SK-N-SH treated with all-trans-retinoic acid at 6 μM for 48 hours (cell line): ENCODE results near the gene GID8.

Experiments
- ATAC-seq: fragments of 200-7000 bp; cut with Tn5 transposase; 3 replicates; pipeline ENCODE4 v1.9.1; 2020; ENCODE audit warnings: mild to moderate bottlenecking, moderate library complexity
- BACH2 ChIP-seq: fragments of 250-450 bp; sonication (Bioruptor Pico); IDR thresholded peaks from 2 replicates; pipeline ENCODE4 v1.9.0; 2021; ENCODE audit warnings: mild to moderate bottlenecking, borderline replicate concordance
- CREB5 ChIP-seq: fragments of 250-450 bp; sonication (Bioruptor Pico); IDR thresholded peaks from 2 replicates; pipeline ENCODE4 v1.5.1; 2020; ENCODE audit warnings: low read depth, mild to moderate bottlenecking, moderate library complexity
- CSDC2 ChIP-seq: fragments of 250-450 bp; sonication (Bioruptor Pico); IDR thresholded peaks from 2 replicates; pipeline ENCODE4 v1.5.0; 2020; ENCODE audit warnings: mild to moderate bottlenecking, moderate library complexity
- ESRRG ChIP-seq: fragments of 250-450 bp; sonication (Bioruptor Pico); IDR thresholded peaks from 2 replicates; pipeline ENCODE4 v1.6.1; 2021; ENCODE audit warnings: mild to moderate bottlenecking
- GLIS3 ChIP-seq: fragments of 250-450 bp; sonication (Bioruptor Pico); IDR thresholded peaks from 2 replicates; pipeline ENCODE4 v1.5.0; 2020; ENCODE audit warnings: mild to moderate bottlenecking, moderate library complexity
- ISL1 ChIP-seq: fragments of 250-450 bp; sonication (Bioruptor Pico); IDR thresholded peaks from 2 replicates; pipeline ENCODE4 v2.1.2; 2022; ENCODE audit warnings: mild to moderate bottlenecking, moderate library complexity
- OSR1 ChIP-seq: fragments of 250-450 bp; sonication (Bioruptor Pico); IDR thresholded peaks from 2 replicates; pipeline ENCODE4 v1.8.0; 2022; ENCODE audit warnings: moderate library complexity, mild to moderate bottlenecking, inconsistent platforms
- PATZ1 ChIP-seq: fragments of 250-450 bp; sonication (Bioruptor Pico); IDR thresholded peaks from 2 replicates; pipeline ENCODE4 v1.8.0; 2020; ENCODE audit warnings: mild to moderate bottlenecking, moderate library complexity, borderline replicate concordance
- TCF4 ChIP-seq: fragments of 250-450 bp; sonication (Bioruptor Pico); IDR thresholded peaks from 2 replicates; pipeline ENCODE4 v1.8.0; 2021; ENCODE audit warnings: mild to moderate bottlenecking, moderate library complexity, borderline replicate concordance
- TOX ChIP-seq: fragments of 250-450 bp; sonication (Bioruptor Pico); IDR thresholded peaks from 2 replicates; pipeline ENCODE4 v1.8.0; 2021; ENCODE audit warnings: mild to moderate bottlenecking, moderate library complexity, borderline replicate concordance
- TSHZ2 ChIP-seq: fragments of 250-450 bp; sonication (Bioruptor Pico); IDR thresholded peaks from 2 replicates; pipeline ENCODE4 v1.5.0; 2020; ENCODE audit warnings: mild to moderate bottlenecking, moderate library complexity
- ZC3H10 ChIP-seq: fragments of 250-450 bp; sonication (Bioruptor Pico); IDR thresholded peaks from 2 replicates; pipeline ENCODE4 v1.5.1; 2021; ENCODE audit warnings: mild to moderate bottlenecking, moderate library complexity
- ZFP3 ChIP-seq: fragments of 250-450 bp; sonication (Bioruptor Pico); IDR thresholded peaks from 2 replicates; pipeline ENCODE4 v1.5.0; 2020; ENCODE audit warnings: mild to moderate bottlenecking, moderate library complexity
- ZFP30 ChIP-seq: fragments of 450-650 bp; formaldehyde crosslinking; IDR thresholded peaks from 2 replicates; pipeline ENCODE4 v1.5.0; 2022; ENCODE audit warnings: mild to moderate bottlenecking, moderate library complexity
- ZNF565 ChIP-seq: fragments of 450-650 bp; formaldehyde crosslinking; conservative IDR thresholded peaks from 2 replicates; pipeline ENCODE4 v1.5.0; 2020; ENCODE audit warnings: low read depth, mild to moderate bottlenecking, moderate library complexity
- ZNF70 ChIP-seq: fragments of 450-650 bp; formaldehyde crosslinking; IDR thresholded peaks from 2 replicates; pipeline ENCODE4 v1.5.0; 2020; ENCODE audit warnings: mild to moderate bottlenecking, moderate library complexity
- TF ChIP-seq, protein P1 (sequence below): fragments of 250-450 bp; sonication (Bioruptor Pico); IDR thresholded peaks from 2 replicates; pipeline ENCODE4 v1.5.1; 2021; ENCODE audit warnings: mild to moderate bottlenecking, moderate library complexity
- TF ChIP-seq, protein P2 (sequence below): fragments of 250-450 bp; sonication (Bioruptor Pico); IDR thresholded peaks from 2 replicates; pipeline ENCODE4 v1.8.0; 2021; ENCODE audit warnings: low read depth, mild to moderate bottlenecking, moderate library complexity, borderline replicate concordance

The GID8 gene

GRCh38 chr20:62962891-62963613, 25.1 kb downstream of the GID8 start (continued):
- TF ChIP-seq ISL1 (CRISPR knock-in tag) = no peak
- TF ChIP-seq OSR1 (CRISPR knock-in tag) = no peak
- TF ChIP-seq PATZ1 (CRISPR knock-in tag) = no peak
- TF ChIP-seq BACH2 = no peak
- TF ChIP-seq ZFP3 (CRISPR knock-in tag) = no peak
- no peak for TF ChIP-seq GLIS3
- TF ChIP-seq, all 23 proteins: peak for 0

DNA sequence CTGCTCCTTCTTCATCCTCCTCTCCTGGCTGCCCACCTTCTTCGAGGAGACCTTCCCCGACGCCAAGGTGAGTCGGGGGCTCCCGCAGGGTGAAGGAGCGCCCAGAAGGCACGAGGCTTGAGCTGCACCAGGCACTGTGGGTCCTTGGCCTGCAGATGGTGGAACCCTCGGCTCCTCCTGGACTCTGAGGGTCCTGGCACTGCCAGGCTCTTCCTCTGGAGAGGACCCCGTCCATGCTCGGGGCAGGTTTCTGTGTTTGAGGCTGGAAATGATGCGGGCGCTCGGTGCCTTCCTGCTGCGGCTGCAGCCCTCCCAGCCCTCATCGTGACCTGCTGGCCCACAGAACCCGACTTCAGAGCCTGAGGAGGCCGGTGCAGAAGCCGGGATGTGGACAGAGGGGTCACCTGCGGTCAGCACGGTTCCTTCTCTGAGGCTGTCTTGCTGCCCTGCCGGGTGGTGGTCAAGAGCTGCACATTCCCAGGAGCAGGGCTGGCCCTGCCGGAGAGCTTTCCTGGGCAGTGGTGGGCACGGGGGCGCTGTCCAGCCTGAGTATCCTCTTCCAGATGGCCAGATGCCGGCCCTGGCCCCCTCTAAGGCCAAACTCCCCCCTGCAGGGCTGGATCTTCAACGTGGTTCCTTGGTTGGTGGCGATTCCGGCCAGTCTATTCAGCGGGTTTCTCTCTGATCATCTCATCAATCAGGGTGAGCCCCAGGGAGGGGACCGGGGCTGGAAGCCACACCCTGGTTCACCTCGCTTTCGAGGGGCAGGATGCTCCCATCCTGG, 25.9 kb downstream of the GID8 start:
- no peak for ATAC-seq

More for the DNA sequence above, 25.9 kb downstream of the GID8 start:
- TF ChIP-seq CSDC2 (CRISPR knock-in tag) = no peak
- no peak for TF ChIP-seq ZNF565 (CRISPR knock-in tag)
- TF ChIP-seq ZNF70 = no peak
- TF ChIP-seq TOX = no peak
- no peak for TF ChIP-seq ZFP3 (CRISPR knock-in tag)
- TF ChIP-seq, protein P1, sequence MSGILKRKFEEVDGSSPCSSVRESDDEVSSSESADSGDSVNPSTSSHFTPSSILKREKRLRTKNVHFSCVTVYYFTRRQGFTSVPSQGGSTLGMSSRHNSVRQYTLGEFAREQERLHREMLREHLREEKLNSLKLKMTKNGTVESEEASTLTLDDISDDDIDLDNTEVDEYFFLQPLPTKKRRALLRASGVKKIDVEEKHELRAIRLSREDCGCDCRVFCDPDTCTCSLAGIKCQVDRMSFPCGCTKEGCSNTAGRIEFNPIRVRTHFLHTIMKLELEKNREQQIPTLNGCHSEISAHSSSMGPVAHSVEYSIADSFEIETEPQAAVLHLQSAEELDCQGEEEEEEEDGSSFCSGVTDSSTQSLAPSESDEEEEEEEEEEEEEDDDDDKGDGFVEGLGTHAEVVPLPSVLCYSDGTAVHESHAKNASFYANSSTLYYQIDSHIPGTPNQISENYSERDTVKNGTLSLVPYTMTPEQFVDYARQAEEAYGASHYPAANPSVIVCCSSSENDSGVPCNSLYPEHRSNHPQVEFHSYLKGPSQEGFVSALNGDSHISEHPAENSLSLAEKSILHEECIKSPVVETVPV (CRISPR knock-in tag) = no peak
- no peak for TF ChIP-seq ISL1 (CRISPR knock-in tag)
- no peak for TF ChIP-seq TSHZ2 (CRISPR knock-in tag)
- TF ChIP-seq PATZ1 (CRISPR knock-in tag) = no peak
- TF ChIP-seq TCF4 = no peak
- no peak for TF ChIP-seq ZC3H10 (CRISPR knock-in tag)
- no peak for TF ChIP-seq BACH2
- TF ChIP-seq ESRRG (CRISPR knock-in tag) = no peak
- TF ChIP-seq ZFP30 (CRISPR knock-in tag) = no peak
- TF ChIP-seq, protein P2, sequence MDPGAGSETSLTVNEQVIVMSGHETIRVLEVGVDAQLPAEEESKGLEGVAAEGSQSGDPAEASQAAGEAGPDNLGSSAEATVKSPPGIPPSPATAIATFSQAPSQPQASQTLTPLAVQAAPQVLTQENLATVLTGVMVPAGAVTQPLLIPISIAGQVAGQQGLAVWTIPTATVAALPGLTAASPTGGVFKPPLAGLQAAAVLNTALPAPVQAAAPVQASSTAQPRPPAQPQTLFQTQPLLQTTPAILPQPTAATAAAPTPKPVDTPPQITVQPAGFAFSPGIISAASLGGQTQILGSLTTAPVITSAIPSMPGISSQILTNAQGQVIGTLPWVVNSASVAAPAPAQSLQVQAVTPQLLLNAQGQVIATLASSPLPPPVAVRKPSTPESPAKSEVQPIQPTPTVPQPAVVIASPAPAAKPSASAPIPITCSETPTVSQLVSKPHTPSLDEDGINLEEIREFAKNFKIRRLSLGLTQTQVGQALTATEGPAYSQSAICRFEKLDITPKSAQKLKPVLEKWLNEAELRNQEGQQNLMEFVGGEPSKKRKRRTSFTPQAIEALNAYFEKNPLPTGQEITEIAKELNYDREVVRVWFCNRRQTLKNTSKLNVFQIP (CRISPR knock-in tag) = no peak
- no peak for TF ChIP-seq CREB5 (CRISPR knock-in tag)
